Prostate gland (tissue), 2 donors: ENCODE measurements around the gene TOX3. TPM values are rescaled to one million over a fixed set of nuclear protein-coding genes. Genes with fewer than 3 reads are reported as not detected.

Experiments used
- DNase-seq: peaks from one replicate; pipeline ENCODE4 v3.0.0-alpha.2; 2019; ENCODE audit warnings: low spot score
- H3K27ac ChIP-seq, 2 donors: fragments of 200-600 bp; sonication (generic); 2 replicates each; pipeline ENCODE4 v1.5.1; 2017 to 2019
- H3K27me3 ChIP-seq: fragments of 200-600 bp; sonication (generic); replicated peaks from 2 replicates; pipeline ENCODE4 v1.5.1; 2019; ENCODE audit not compliant: insufficient read depth
- H3K36me3 ChIP-seq, 2 donors: fragments of 200-600 bp; sonication (generic); 1 replicate in 1 of 2; 2 replicates in 1 of 2; pipeline versions ENCODE4 v1.5.1 to v1.8.1; 2017 to 2019
- H3K4me1 ChIP-seq: fragments of 200-600 bp; sonication (generic); replicated peaks from 2 replicates; pipeline ENCODE4 v1.5.1; 2019
- H3K4me3 ChIP-seq, 2 donors: fragments of 200-600 bp; sonication (generic); 2 replicates each; pipeline ENCODE4 v1.5.1; 2017 to 2019
- H3K9me3 ChIP-seq: fragments of 200-600 bp; sonication (generic); 2 replicates; pipeline ENCODE4 v1.5.1; 2017
- POLR2A ChIP-seq: fragments of 450-650 bp; IDR thresholded peaks from one replicate; pipeline ENCODE4 v1.6.1; 2016; ENCODE audit warnings: antibody characterized with exemption, mild to moderate bottlenecking
- POLR2AphosphoS5 ChIP-seq: sonication (generic); formaldehyde crosslinking; IDR thresholded peaks from one replicate; pipeline ENCODE4 v1.6.1; 2017; ENCODE audit warnings: antibody characterized with exemption
- WGBS: methylation state at CpG from one replicate; pipeline ENCODE4 v1.1.5; 2018; 5-methylcytosine and 5-hydroxymethylcytosine counted together
- intact Hi-C: fragments of 100-400 bp; cut with DNase I; formaldehyde crosslinking; loops from one replicate; pipeline ENCODE4 v1.14.2; 2022
- total RNA-seq, 2 donors: library from RNA; depleted of rRNA; stranded (reverse); fragments of >200 nt; gene quantifications; one replicate each; pipeline ENCODE4 v1.1.0, GENCODE V29; 2016
- TF ChIP-seq, protein P1 (sequence below), 4 experiments: fragments of 200-600 bp in 2 of 4; fragments of 450-650 bp in 2 of 4; sonication (generic) in 2 of 4; IDR thresholded peaks; 1 replicate in 3 of 4; 2 replicates in 1 of 4; pipeline ENCODE4 v1.5.1; 2016 to 2019; ENCODE audit warnings: antibody characterized with exemption in 4 of 4, mild to moderate bottlenecking in 2 of 4, moderate library complexity in 2 of 4

Gene TOX3
- total RNA-seq, 2 donors from 2014 or later, result 0.57 to 1.7 TPM

DNA sequence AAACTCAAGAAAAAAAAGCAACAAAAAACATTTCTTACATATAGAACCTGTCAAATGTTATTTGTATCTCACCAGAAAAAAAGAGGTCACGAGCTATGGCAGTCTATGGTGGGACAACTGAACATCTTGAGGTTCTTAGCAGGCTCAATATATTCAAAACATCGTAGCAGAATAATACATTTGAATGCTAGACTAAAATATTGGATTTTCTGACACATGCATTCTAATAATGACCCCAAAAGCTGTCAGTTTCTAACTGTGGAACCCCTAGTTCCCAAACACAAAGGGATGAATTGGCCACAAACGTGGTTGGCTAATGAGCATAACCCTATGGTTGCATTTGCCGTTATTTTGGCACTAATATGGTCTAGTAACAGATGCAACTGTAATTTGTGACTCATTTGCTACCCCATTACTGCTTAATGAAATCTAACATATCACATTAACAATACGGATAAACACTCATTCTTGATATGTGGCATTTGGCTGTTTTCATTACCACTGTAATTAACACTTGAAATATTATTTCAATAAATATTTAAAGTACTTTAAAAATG, 81.2 kb downstream of the TOX3 start:
- H3K27me3 ChIP-seq, result no peaks in the 10 kb centered on the region
- no peak overlapping the region for H3K27ac ChIP-seq
- 89% methylated on average over 5 of the region's 5 CpGs for WGBS
- no peak overlapping the region for H3K4me3 ChIP-seq
- no peaks in the 10 kb centered on the region for H3K36me3 ChIP-seq
- H3K9me3 ChIP-seq, result no peaks in the 10 kb centered on the region
- H3K4me1 ChIP-seq, result no peaks in the 10 kb centered on the region
- intact Hi-C loops, result no loop called here
- DNase-seq, result no peak
- TF ChIP-seq POLR2A (no peak), POLR2AphosphoS5 (no peak)
- TF ChIP-seq, protein P1, sequence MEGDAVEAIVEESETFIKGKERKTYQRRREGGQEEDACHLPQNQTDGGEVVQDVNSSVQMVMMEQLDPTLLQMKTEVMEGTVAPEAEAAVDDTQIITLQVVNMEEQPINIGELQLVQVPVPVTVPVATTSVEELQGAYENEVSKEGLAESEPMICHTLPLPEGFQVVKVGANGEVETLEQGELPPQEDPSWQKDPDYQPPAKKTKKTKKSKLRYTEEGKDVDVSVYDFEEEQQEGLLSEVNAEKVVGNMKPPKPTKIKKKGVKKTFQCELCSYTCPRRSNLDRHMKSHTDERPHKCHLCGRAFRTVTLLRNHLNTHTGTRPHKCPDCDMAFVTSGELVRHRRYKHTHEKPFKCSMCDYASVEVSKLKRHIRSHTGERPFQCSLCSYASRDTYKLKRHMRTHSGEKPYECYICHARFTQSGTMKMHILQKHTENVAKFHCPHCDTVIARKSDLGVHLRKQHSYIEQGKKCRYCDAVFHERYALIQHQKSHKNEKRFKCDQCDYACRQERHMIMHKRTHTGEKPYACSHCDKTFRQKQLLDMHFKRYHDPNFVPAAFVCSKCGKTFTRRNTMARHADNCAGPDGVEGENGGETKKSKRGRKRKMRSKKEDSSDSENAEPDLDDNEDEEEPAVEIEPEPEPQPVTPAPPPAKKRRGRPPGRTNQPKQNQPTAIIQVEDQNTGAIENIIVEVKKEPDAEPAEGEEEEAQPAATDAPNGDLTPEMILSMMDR (IDR thresholded peaks at IDR 0.05), result no peak

DNA sequence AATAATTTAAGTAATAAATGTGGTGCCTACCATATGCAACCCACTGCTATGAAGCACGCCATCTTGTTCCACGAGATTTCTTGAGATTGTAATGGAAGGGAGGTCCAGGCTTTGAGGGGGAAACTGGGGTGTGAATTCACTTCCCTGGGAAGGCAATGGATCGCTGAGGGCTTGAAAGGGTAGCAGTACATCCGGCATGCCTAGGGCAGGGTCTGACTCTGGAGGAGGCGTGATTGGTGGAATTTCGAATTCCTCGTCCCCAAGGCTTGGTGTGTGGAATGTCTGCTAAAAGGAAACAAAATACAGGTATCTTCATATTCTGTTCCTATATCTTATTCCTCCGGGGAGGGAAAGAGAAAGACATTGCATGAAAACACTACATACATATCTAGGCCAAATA, 83.0 kb downstream of the TOX3 start:
- TF ChIP-seq POLR2A, result no peak
- TF ChIP-seq, protein P1 (IDR thresholded peaks at IDR 0.05), result no peak
- TF ChIP-seq POLR2AphosphoS5, result no peak
- intact Hi-C loops, result no loop called here
- Histone ChIP-seq H3K4me3 (no peak overlapping the region), H3K4me1 (no peaks in the 10 kb centered on the region), H3K9me3 (no peaks in the 10 kb centered on the region), H3K27me3 (no peaks in the 10 kb centered on the region), H3K36me3 (no peaks in the 10 kb centered on the region), H3K27ac (no peak overlapping the region)
- DNase-seq, result no peak
- WGBS, result 95% methylated on average over 8 of the region's 8 CpGs

DNA sequence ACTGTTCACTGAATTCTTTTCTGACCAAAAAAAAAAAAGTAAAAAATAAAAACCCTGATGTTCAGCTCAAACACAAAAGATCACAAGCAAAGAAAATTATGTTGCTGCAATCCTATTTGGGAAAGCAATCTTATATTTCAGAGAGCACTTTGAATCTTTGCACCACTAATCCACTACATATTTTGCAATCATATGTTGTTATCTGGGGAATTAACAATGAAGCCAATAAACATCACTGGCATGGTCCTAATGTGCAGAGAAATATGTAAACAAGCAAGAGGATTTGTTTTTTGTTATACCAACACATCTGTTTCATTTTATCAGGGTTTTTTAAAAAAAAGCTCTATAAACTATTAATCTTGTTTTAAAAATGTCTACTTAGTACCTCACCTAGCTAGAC, 84.1 kb downstream of the TOX3 start:
- no peak for DNase-seq
- no peak overlapping the region for H3K27ac ChIP-seq
- no peaks in the 10 kb centered on the region for H3K9me3 ChIP-seq
- H3K4me3 ChIP-seq, result no peak overlapping the region
- H3K4me1 ChIP-seq, result no peaks in the 10 kb centered on the region
- H3K36me3 ChIP-seq, result no peaks in the 10 kb centered on the region
- intact Hi-C loops, result no loop called here
- no peak for TF ChIP-seq POLR2AphosphoS5
- TF ChIP-seq, protein P1 (IDR thresholded peaks at IDR 0.05), result no peak
- TF ChIP-seq POLR2A, result no peak
- no peaks in the 10 kb centered on the region for H3K27me3 ChIP-seq

DNA sequence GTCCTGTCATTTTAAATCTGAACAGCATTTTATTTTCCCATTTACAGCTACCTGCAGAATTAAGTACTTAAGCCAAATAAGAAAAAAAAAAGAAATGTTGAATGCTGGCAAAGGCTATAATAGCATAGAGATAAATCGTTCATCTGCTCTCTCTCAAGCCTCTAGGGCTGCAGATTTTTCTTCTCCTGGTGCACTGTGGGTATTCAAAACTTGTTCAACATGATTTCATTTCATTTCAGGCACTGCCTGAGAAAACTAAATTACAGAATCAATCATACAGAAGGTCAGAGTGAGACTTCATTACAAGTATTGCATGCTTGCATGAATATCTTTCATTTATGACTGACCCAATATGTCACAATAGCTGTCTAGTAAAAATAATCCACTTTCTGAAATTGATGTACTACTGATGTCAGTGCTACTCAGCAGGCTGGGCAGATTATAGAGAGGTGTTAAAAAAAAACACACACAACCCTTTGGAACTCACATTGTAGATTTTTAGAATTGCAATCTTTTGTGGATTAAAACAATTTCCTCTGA, 86.2 kb downstream of the TOX3 start:
- Histone ChIP-seq H3K4me1 (no peaks in the 10 kb centered on the region), H3K4me3 (no peak overlapping the region), H3K36me3 (no peaks in the 10 kb centered on the region), H3K9me3 (no peaks in the 10 kb centered on the region), H3K27me3 (no peaks in the 10 kb centered on the region), H3K27ac (no peak overlapping the region)
- TF ChIP-seq, protein P1 (IDR thresholded peaks at IDR 0.05), result no peak
- no peak for TF ChIP-seq POLR2A
- no peak for TF ChIP-seq POLR2AphosphoS5
- 22% methylated on average over 1 of the region's 1 CpG for WGBS
- intact Hi-C loops, result no loop called here
- DNase-seq, result no peak

DNA sequence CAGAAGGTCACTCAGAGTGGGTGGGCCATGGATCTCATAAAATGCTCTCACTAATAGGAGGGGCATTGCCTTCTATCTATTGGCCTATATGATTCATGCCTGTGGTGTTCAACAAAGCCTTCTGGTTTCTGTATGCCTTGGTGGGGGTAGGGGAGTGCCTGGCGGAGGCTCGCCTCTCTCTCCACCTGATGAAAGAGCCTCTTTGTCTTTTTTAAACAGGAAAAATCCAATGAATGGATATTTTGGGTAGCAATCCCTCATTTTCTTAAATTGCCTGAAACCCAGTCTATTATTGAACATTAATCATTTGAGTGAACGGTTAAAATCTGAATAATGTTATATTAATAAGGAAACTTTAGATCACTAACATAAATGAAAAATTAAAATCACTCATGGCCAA, 90.6 kb downstream of the TOX3 start:
- 87% methylated on average over 3 of the region's 3 CpGs for WGBS
- Histone ChIP-seq H3K27me3 (no peaks in the 10 kb centered on the region), H3K27ac (no peak overlapping the region), H3K9me3 (no peaks in the 10 kb centered on the region), H3K4me1 (no peaks in the 10 kb centered on the region), H3K36me3 (no peaks in the 10 kb centered on the region), H3K4me3 (no peak overlapping the region)
- intact Hi-C loops, result no loop called here
- DNase-seq, result no peak
- TF ChIP-seq, protein P1 (IDR thresholded peaks at IDR 0.05), result no peak
- TF ChIP-seq POLR2A (no peak), POLR2AphosphoS5 (no peak)
